Esophagus muscularis mucosa (tissue), 4 donors: ENCODE measurements around the gene ZNRF2.

Source experiments
- CTCF ChIP-seq, 3 experiments: fragments of 200-600 bp in 2 of 3; fragments of 450-650 bp in 1 of 3; sonication (generic) in 2 of 3; IDR thresholded peaks; one replicate each; pipeline ENCODE4 v1.5.1; 2017 to 2019; ENCODE audit warnings: antibody characterized with exemption in 3 of 3, mild to moderate bottlenecking in 2 of 3, moderate library complexity in 1 of 3
- EP300 ChIP-seq: sonication (generic); formaldehyde crosslinking; IDR thresholded peaks from one replicate; pipeline ENCODE4 v1.6.1; 2017; ENCODE audit warnings: antibody characterized with exemption
- POLR2A ChIP-seq: fragments of 450-650 bp; IDR thresholded peaks from one replicate; pipeline ENCODE4 v1.6.1; 2017; ENCODE audit warnings: antibody characterized with exemption, moderate library complexity, mild to moderate bottlenecking, low read depth
- POLR2AphosphoS5 ChIP-seq, 2 donors: sonication (generic); formaldehyde crosslinking; IDR thresholded peaks; one replicate each; pipeline ENCODE4 v1.6.1; 2017; ENCODE audit warnings: antibody characterized with exemption in 2 of 2

- TF ChIP-seq POLR2A (no peak), EP300 (no peak), CTCF (IDR thresholded peaks at IDR 0.05) (no peak), POLR2AphosphoS5 (IDR thresholded peaks at IDR 0.05) (no peak)
Observed at GRCh38 chr7:30306976-30307375, 22.6 kb downstream of the ZNRF2 start.
